Uterus (tissue), 4 donors: Measurements from ENCODE around the gene ZNF536. TPM values are rescaled to one million over a fixed set of nuclear protein-coding genes. Genes with fewer than 3 reads are reported as not detected.

ENCODE experiments used
- DNase-seq, 2 donors: peaks; one replicate each; pipeline ENCODE4 v3.0.0-alpha.2; 2019 to 2020
- H3K27ac ChIP-seq, 2 donors: fragments of 200-600 bp; sonication (generic); 1 replicate in 1 of 2; 2 replicates in 1 of 2; pipeline ENCODE4 v1.5.1; 2016 to 2018
- H3K27me3 ChIP-seq, 2 donors: fragments of 200-600 bp; sonication (generic); one replicate each; pipeline ENCODE4 v1.5.1; 2018 to 2019; ENCODE audit warnings: control low read depth in 1 of 2
- H3K36me3 ChIP-seq, 2 donors: fragments of 200-600 bp; sonication (generic); one replicate each; pipeline ENCODE4 v1.5.1; 2019; ENCODE audit warnings: control low read depth in 1 of 2
- H3K4me1 ChIP-seq, 2 donors: fragments of 200-600 bp; sonication (generic); one replicate each; pipeline ENCODE4 v1.5.1; 2018 to 2019; ENCODE audit warnings: control low read depth in 1 of 2
- H3K4me3 ChIP-seq, 2 donors: fragments of 200-600 bp; sonication (generic); 1 replicate in 1 of 2; 2 replicates in 1 of 2; pipeline ENCODE4 v1.5.1; 2018 to 2019; ENCODE audit warnings: mild to moderate bottlenecking in 1 of 2
- H3K9me3 ChIP-seq, 2 donors: fragments of 200-600 bp; sonication (generic); one replicate each; pipeline ENCODE4 v1.5.1; 2019; ENCODE audit warnings: control low read depth in 1 of 2
- POLR2A ChIP-seq, 2 donors: fragments of 450-650 bp; IDR thresholded peaks; one replicate each; pipeline ENCODE4 v1.6.1; 2016; ENCODE audit warnings: antibody characterized with exemption in 2 of 2, mild to moderate bottlenecking in 1 of 2, moderate library complexity in 1 of 2
- intact Hi-C: fragments of 100-400 bp; cut with DNase I; formaldehyde crosslinking; loops from one replicate; pipeline ENCODE4 v1.15.1; 2023; ENCODE audit warnings: low total_unique reads
- total RNA-seq, 4 donors: library from RNA; depleted of rRNA in 3 of 4; stranded (reverse); fragments of >200 nt in 3 of 4; gene quantifications; one replicate each; pipeline versions ENCODE4 v1.1.0 to v1.2.4, GENCODE V29; 2014 to 2023
- TF ChIP-seq, protein P1 (sequence below), 4 experiments: fragments of 200-600 bp in 2 of 4; fragments of 450-650 bp in 2 of 4; sonication (generic) in 2 of 4; IDR thresholded peaks; one replicate each; pipeline ENCODE4 v1.5.1; 2016 to 2019; ENCODE audit warnings: antibody characterized with exemption in 4 of 4, mild to moderate bottlenecking in 2 of 4, moderate library complexity in 1 of 4
- donor health status: DM: yes; HTN: yes; CAD: no.

Gene ZNF536
- total RNA-seq, 4 donors from 2014 or later, result 0.67 to 3.3 (median 2.8) TPM; not detected in 1

DNA sequence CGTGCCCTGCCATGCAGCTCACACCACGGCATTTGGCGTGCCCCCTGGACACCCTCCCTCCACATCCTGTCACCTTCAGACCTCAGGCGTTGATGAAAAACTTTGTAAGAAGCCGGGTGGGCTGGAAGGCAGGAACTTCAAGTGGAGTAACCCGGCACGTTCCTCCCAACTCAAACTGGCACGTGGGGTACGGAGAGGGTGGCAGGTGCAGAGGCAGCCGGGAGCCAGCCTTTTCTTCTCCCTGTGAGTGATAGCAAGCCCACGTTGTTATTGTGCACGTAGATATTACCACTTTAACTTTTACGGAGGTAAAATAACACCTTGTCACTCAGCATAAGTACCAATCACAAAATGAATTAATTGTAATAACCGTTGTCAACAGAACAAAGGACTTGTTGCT is 198.0 kb downstream of the ZNF536 start:
- no peak for DNase-seq
- intact Hi-C loops, result no loop called here
- no peaks in the 10 kb centered on the region for H3K27me3 ChIP-seq
- no peaks in the 10 kb centered on the region for H3K9me3 ChIP-seq
- no peaks in the 10 kb centered on the region for H3K36me3 ChIP-seq
- H3K4me3 ChIP-seq, result no peak overlapping the region
- no peaks in the 10 kb centered on the region for H3K4me1 ChIP-seq
- no peak overlapping the region for H3K27ac ChIP-seq
- TF ChIP-seq, protein P1, sequence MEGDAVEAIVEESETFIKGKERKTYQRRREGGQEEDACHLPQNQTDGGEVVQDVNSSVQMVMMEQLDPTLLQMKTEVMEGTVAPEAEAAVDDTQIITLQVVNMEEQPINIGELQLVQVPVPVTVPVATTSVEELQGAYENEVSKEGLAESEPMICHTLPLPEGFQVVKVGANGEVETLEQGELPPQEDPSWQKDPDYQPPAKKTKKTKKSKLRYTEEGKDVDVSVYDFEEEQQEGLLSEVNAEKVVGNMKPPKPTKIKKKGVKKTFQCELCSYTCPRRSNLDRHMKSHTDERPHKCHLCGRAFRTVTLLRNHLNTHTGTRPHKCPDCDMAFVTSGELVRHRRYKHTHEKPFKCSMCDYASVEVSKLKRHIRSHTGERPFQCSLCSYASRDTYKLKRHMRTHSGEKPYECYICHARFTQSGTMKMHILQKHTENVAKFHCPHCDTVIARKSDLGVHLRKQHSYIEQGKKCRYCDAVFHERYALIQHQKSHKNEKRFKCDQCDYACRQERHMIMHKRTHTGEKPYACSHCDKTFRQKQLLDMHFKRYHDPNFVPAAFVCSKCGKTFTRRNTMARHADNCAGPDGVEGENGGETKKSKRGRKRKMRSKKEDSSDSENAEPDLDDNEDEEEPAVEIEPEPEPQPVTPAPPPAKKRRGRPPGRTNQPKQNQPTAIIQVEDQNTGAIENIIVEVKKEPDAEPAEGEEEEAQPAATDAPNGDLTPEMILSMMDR (IDR thresholded peaks at IDR 0.05), result no peak
- TF ChIP-seq POLR2A (IDR thresholded peaks at IDR 0.05), result no peak

GRCh38 chr19:30577551-30578105 is 205.4 kb downstream of the ZNF536 start:
- TF ChIP-seq, protein P1 (IDR thresholded peaks at IDR 0.05), result no peak
- no peak for TF ChIP-seq POLR2A (IDR thresholded peaks at IDR 0.05)
- Histone ChIP-seq H3K4me3 (no peak overlapping the region), H3K27ac (no peak overlapping the region), H3K27me3 (no peaks in the 10 kb centered on the region), H3K9me3 (no peaks in the 10 kb centered on the region), H3K36me3 (no peaks in the 10 kb centered on the region), H3K4me1 (no peaks in the 10 kb centered on the region)
- DNase-seq, result no peak
- intact Hi-C loops, result no loop called here

- no peaks in the 10 kb centered on the region for H3K36me3 ChIP-seq
- intact Hi-C loops, result no loop called here
- DNase-seq, result no peak
- H3K4me3 ChIP-seq, result no peak overlapping the region
- H3K9me3 ChIP-seq, result no peaks in the 10 kb centered on the region
- no peaks in the 10 kb centered on the region for H3K27me3 ChIP-seq
- no peaks in the 10 kb centered on the region for H3K4me1 ChIP-seq
- no peak overlapping the region for H3K27ac ChIP-seq
- TF ChIP-seq, protein P1 (IDR thresholded peaks at IDR 0.05), result no peak
Measured at GRCh38 chr19:30579419-30579818, 207.2 kb downstream of the ZNF536 start.

DNA sequence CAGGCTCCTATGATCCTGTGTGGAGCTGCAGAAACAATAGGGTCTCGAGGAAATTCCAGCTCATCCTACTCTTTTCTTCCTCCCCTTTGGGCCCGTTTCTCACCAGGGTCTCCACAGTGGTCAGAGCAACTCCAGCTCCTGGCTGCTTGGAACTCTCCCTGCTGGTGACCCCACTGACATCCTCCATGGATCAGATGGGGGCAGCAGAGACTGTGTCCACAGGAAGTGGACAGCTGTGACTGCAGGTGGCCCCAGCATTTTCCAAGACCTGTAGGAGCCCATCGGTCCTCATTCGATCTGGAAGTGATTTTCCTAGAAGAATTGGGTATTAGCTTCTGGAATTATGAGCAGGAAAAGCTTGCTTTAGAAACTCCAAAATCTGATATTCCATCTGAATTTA is 208.5 kb downstream of the ZNF536 start:
- Histone ChIP-seq H3K36me3 (no peaks in the 10 kb centered on the region), H3K27ac (no peak overlapping the region), H3K27me3 (no peaks in the 10 kb centered on the region), H3K4me3 (no peak overlapping the region), H3K4me1 (no peaks in the 10 kb centered on the region), H3K9me3 (no peaks in the 10 kb centered on the region)
- TF ChIP-seq POLR2A (IDR thresholded peaks at IDR 0.05), result no peak
- TF ChIP-seq, protein P1 (IDR thresholded peaks at IDR 0.05), result no peak
- DNase-seq, result no peak
- intact Hi-C loops, result no loop called here

- H3K9me3 ChIP-seq, result no peaks in the 10 kb centered on the region
- H3K36me3 ChIP-seq, result no peaks in the 10 kb centered on the region
- intact Hi-C loops, result no loop called here
- H3K27me3 ChIP-seq, result no peaks in the 10 kb centered on the region
- no peaks in the 10 kb centered on the region for H3K4me1 ChIP-seq
- H3K4me3 ChIP-seq, result no peak overlapping the region
- TF ChIP-seq, protein P1 (IDR thresholded peaks at IDR 0.05), result no peak
- no peak for TF ChIP-seq POLR2A (IDR thresholded peaks at IDR 0.05)
- DNase-seq, result no peak
- no peak overlapping the region for H3K27ac ChIP-seq
Measured at GRCh38 chr19:30584090-30584489, 211.9 kb downstream of the ZNF536 start.
